ENCODE results near the gene NR2C2AP.

The NR2C2AP gene

GRCh38 chr19:19214159-19214490 is 10.9 kb upstream of the NR2C2AP start:
- no peak for DNase-seq

- DNase-seq: no peak
These were observed 10.4 kb upstream of the NR2C2AP start for GRCh38 chr19:19213426-19214158.

GRCh38 chr19:19212916-19213315 is 9.7 kb upstream of the NR2C2AP start:
- no peak for DNase-seq

GRCh38 chr19:19211499-19212420 is 8.5 kb upstream of the NR2C2AP start, which contains the start of gene NCAN:
TSS of gene NCAN (plus strand) at chr19:19211958. CDS start at chr19:19216954, 4,996 bp downstream.
- DNase-seq: no peak

- DNase-seq: peak; percentile 82
These were observed 6.2 kb upstream of the NR2C2AP start for GRCh38 chr19:19209372-19209771.

GRCh38 chr19:19207637-19208572 is 4.7 kb upstream of the NR2C2AP start:
- DNase-seq: no peak

- no peak for DNase-seq
These were observed 3.7 kb upstream of the NR2C2AP start for GRCh38 chr19:19206938-19207337.

- DNase-seq: no peak
These were observed 2.5 kb upstream of the NR2C2AP start for GRCh38 chr19:19205416-19206410.

- no peak for DNase-seq
These were observed 967 bp upstream of the NR2C2AP start for GRCh38 chr19:19204181-19204580.

GRCh38 chr19:19202707-19203011 is 555 bp downstream of the NR2C2AP start:
- no peak for DNase-seq

GRCh38 chr19:19201697-19202630 is 1.2 kb downstream of the NR2C2AP start:
- DNase-seq: no peak

GRCh38 chr19:19193926-19194325 is 9.3 kb downstream of the NR2C2AP start:
- DNase-seq: no peak

GRCh38 chr19:19192910-19193423 is 10.2 kb downstream of the NR2C2AP start:
- DNase-seq: no peak

GRCh38 chr19:19192078-19192882 is 10.9 kb downstream of the NR2C2AP start, which contains the start of the genes BORCS8 and RFXANK:
TSS of gene BORCS8 (minus strand) at chr19:19192152. CDS start at chr19:19192117, 35 bp downstream.
TSS of gene RFXANK (plus strand) at chr19:19192258. CDS start at chr19:19193947, 1,689 bp downstream.
- DNase-seq: peak; percentile 99

- DNase-seq: no peak
These were observed 11.5 kb downstream of the NR2C2AP start for GRCh38 chr19:19191768-19192077.

GRCh38 chr19:19186742-19187141 is 16.5 kb downstream of the NR2C2AP start:
- no peak for DNase-seq

- DNase-seq: no peak
These were observed 17.1 kb downstream of the NR2C2AP start for GRCh38 chr19:19185853-19186740.

GRCh38 chr19:19181488-19181998 is 21.7 kb downstream of the NR2C2AP start:
- no peak for DNase-seq
